Measurements from ENCODE around the gene NAP1L1.

NAP1L1 gene

DNA sequence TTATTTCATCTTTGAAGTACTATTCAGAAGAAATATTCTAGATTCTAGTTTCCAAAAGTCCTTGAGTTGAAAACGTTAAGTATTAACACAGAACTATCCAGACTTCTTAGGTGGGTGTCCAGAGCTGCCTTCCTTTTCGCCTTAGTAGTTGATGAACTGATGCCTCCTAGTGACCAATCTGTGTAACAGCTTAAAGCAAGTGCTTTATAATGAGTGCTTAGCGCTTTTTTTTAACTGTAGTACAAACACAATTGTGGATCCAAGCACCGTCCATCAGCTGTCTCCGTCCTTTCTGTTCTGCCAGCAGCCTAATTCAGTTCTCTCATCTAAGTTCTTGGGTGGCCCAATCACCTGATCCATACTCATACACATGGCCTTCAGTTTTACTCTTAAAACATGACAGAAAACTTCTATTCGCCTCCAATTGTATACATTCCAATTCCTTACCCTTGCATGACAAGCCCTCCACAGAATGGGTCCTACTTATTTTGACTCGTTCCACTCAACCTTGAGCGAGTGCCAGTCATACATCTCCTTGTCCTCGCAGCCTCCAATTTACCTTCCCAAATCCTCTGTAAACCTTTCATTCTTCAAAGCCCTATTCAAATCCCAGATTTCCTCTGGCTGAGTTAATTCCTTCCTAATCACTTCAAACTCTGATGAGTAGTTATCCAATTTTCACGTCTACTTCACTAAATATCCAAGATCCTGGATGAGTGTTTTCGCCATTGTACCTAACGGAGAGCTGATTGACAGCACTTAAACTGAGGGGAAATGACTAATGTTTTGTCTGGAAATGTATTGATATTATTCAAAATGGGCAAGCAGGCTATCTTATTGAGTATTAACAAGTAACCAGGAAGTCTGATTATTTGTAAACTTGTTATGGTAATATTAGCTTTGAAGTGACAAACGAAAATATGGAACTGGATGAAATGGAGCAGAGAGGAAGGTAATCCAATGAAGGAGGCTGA, 47.1 kb downstream of the NAP1L1 start:
- peak; percentile 79 for DNase-seq

DNA sequence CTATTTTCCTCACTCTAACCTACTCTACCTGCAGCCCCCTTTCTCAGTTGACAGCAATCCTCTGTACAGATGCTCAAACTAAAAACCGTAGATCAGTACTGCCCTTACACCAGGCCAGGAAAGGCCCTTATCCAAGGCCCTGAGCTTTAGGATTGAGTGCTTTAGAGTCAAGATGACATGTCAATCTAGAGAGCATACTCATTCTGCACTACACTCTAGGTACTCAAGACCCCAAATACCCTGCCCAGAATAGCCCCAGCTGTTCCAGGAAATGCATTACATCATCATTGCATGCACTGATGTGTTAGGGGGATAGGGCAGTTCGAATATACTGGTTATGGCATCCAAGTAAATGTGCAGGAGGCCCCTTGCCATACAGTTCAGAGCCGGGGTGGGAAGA, 49.4 kb downstream of the NAP1L1 start:
- DNase-seq = no peak

DNA sequence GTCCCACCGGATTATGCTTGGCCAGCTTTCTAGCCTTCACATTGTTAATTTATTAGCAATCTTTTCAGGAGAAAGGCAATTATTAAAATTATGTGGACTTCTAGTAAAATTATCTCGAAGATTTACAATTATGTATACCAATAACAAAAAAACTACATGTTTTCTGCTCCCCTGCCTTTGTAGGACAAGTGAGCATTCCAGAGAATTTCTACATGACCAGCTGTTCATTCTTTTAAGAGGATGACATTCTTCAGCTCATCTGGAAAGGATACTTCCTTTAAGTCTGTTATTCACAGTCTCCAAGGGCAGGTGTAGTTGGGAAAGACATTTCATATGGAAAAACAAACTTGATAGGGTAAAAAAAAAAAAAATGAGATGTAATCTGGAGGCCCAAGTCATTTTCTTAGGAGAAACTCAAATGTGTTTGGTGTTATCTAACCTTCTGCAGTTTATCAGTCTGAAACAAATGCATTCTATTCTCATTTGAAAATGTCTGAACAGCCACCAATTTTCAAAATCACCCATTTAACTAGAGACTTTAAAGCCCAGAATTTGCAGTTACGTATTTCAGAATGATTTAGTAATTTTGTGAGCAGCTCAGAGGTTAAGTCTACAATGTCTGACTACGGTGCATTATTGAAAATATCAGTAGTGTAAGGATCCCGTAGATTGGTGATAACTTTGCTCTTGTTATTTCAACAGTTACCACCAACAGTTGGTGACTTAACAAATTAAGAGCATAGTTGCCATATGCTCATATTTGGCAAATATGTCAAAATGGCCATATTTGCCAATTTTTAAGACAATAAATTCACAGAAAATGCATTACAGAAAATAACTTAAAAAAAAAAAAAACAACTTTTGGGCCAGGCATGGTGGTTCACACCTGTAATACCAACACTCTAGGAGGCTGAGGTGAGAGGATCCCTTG, 51.1 kb downstream of the NAP1L1 start:
- no peak for DNase-seq

DNA sequence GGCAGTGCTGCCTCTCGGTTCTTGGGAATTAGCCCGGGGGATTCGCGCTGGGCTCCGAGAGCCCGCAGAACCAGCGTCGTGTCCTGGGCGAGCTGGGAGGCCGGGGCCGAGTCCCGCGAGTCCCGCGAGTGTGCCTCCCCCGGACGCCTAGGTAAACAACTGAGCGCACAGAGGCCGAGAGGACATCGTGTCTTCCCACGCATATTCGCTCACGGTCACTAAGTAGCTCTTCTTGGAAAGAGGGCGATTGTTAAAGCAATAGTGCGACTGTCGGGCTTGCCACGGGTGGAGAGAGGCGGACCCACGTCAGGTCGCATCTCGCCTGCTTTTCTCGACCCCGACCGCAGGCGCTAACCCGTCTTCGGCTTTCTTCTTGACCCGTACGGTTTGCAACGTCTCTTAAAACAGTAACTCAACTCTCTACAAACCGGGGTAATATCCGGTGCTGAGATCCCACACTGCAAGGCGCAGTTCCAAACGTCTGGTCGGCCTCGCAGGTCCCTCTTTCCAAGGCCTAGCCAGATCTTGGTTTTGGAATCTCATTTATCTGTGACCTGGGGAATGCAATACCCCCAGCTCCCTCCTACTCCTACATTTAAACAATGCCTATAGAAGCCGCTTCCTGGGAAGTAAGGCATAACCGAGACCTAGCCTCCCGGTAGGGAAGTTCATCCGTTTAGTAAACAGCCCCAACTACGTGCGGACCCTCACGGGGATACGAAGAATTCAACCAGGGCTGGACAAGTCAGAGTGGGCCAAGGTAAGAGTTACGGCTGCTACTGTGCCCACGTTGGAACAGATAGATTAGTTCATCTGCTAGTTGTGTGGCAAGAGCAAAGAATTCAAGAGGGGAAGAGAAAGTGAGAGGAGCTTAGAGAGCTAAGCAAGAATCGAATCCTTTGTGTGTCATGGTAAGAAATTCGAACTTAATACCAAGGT, 52.2 kb downstream of the NAP1L1 start:
- peak; percentile 81 for DNase-seq

DNA sequence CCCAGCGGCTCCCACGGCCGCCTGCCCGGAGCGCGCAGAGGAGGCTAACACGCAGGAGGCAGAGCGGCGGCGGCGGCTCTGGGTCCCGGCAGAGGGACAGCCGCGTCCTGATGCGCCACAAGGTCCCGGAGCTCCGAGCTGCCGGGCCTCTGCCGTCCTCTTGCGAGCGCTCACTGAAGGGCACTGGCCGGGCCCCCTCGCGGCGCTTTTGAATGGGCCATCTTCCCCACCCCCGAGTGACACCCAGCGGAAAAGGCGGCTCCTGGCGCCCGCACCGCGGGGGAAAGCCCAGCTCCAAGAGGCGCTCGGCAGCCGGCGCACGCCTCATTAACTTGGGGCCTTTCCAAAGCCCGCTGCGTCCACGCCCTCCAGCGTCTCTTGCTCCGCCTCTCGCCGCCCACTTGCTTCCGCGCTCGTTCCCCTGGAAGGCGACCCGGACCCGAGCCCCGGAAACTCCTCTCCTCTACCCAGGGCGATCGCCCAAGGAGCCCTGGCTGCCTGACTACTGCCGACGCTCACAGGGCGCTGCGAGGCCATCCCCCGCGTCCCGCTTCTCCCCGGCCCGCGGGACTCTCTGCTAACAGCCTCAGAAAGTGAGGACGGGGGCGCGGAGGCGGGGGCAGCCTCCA, 53.0 kb downstream of the NAP1L1 start, which contains the start of gene PHLDA1:
Gene PHLDA1, minus strand, starts transcription at position 363 of the 629 bp plus-strand sequence.
- peak; percentile 99 for DNase-seq

DNA sequence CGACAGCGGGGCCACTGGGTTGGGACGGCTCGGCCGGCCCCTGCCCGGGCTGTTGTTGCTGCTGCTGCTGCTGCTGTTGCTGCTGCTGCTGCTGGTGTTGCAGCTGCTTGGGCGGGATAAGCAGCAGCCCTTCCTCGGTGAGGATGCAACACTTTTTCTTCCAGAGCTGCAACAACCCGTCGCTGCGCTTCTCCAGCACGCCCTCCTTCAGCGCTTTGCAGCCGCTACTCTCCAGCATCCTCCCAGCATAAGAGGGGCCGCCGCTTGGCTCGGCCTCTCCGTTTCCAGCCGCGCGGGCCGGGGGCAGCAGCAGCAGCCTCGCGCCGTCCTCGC, 53.4 kb downstream of the NAP1L1 start:
- no peak for DNase-seq

DNA sequence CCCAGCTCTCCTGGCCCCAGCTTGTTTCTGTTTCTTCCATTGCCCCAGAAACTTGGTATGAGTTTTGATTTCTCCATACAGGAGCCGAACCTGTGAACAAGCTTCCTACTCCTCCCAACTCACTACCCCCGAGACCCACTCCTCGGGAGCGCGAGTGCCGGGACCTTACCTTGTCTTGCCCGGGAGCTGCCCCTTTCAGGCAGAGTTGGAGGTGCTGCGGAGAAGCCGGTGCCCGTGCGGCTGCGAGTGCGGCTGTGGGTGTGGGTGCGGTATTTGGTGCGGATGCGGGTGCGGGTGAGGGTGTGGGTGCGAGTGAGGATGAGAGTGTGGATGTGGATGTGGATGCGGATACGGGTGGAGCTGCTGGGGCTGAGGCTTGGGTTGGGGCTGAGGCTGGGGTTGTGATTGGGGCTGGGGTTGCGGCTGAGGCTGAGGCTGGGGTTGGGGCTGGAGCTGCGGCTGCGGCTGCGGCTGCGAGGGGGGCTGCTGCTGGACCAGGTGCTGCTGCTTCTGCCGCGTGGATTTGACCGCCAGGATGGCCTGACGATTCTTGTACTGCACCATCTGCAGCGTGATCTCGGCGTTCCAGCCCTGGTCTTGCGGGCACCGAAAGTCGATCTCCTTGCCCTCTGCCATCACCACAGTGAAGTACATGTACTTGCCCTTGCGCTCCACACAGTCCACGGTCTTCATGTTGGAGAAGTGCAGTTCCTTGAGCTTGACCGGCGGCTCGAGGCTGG, 54.0 kb downstream of the NAP1L1 start:
- peak; percentile 61 for DNase-seq

DNA sequence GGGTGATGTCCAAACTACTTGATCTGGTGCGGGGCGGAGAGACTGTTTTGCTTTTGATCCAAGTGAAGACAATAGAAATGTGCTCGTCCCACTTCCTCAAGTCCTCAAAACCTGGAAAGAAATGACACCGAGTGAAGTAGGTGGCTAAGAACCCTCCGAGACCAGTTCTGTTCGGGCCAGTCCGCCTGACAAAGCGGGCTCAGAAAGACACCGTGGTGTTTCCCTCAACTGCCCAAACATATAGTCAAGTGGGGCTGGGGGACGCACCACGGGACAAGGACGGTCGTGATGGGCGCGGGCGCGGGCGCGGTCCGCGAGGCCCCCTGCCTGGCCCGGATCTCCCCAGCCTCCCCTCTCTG, 54.5 kb downstream of the NAP1L1 start:
- peak; percentile 47 for DNase-seq

DNA sequence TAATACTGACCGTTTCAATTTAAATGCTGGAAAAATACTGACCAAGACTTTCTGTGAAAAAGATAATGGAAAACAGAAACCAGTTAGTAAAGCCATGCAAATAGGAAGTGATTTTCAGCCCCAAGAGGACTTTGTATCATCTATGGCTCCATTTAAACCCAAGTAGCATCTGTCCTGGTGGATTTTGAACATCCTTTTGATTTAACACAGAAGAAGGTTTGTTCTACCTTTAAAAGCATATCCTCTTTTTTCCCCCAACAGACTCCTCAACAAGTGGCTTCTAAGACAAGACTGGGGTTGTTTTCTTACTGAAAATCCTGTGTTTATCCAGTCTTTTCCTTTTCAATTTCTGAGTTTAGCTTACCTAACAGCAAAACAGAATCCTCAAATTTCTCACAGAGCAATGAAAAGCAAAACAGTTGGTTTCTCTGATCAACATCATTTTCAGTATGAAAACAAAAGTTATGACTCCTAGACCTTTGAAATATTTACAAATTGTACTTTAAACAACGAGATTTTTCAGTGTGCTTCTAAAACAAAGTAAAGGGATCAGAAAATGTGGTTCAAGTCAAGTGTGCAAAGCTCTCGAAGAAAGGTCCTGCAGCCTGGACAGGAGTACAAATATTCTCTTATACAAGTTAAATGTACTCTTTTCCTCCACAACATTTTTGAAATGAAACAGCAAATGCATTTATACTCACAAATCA, 55.8 kb downstream of the NAP1L1 start:
- peak; percentile 35 for DNase-seq

DNA sequence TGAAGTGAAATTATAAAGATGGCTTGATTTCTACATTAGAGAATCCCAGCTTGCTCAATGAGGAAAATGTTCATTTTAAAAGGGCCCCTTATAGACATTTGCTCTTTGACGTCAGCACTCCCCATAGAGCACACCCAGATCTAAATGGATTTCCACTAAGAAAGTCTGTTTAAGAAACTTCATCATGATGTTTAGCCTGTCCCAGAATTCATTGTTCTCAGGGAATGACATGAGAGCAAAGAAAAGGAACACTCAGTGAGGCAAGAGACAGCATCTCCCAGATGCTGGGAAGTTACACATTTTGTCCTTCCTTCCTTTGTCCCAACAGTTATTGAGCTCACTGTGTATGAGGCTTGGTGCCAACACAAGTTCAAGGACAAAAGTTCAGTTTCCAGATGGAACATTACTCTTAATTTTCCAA, 57.8 kb downstream of the NAP1L1 start:
- DNase-seq = no peak

DNA sequence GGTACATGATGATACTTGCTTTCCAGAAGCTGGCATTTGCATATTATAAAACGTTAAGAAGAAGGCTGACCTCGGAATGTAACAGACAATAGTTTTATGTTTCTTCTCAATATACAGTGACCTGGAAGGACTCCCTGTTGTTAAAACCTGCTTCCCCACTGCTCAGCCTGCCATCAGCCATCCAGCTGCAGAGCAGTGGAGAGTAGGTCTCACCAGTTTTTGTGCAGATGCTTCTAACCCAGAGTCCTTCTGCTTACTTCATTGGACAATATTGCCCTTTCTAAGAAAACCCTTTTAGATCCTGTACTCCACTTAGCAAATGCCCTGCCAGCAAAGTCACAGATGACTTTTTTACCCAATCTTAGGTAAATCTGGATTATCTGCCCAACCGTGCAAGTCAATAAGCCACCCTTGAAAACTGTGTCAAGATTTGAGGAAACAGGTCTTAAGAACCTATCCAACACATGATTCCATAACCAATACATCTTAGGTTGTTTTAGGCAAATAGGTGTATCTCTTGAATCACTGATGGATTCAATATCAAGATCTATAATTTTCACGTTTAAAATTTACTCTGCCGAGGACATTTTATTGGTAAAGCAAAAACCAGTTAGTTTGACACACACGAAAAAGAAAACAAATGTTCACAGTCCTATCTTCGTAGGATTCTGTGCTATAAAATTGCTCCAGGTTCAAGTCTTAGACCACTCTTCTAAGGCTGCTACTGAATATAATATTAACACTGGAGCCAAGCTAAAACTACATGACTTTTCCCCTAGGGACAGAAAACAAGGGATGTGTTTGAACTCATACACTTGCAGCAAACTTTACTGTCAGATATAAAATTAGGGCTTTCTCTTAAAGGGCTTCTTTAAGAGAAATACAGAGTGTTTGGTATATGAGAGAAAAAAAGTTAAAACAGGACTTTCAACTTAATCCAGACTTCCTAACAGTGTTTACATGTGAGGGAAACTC, 58.6 kb downstream of the NAP1L1 start:
- DNase-seq = no peak

DNA sequence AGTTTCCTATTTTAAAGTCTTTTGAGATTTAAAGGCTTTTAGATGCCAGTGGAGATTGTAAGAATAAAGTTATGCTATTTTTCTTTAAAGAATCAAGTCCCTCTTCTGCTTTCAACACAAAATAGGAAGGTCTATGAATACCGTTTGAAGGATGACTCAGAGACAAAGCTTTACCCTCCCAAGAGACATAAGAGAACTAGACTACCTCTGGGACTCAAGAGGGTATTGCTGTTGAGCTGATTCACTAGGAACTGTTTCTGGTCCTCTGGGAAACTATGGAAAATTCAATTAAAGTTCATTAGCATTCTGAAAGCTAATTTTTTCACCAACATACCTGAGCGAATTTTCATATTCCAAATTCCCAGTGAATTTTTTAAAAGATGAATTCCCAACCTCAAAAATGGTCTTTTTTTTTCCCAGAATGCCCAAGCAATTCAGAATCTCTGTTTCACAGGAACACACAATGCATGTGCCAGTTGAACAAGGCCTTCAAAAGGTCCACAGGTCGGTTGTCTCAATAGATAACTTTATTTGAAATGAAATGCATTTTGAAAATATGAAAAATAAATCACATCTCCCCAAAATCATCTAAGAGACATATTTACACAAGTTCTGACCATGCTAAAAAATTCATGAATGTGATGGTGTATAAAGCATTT, 59.4 kb downstream of the NAP1L1 start:
- DNase-seq = peak; percentile 63

DNA sequence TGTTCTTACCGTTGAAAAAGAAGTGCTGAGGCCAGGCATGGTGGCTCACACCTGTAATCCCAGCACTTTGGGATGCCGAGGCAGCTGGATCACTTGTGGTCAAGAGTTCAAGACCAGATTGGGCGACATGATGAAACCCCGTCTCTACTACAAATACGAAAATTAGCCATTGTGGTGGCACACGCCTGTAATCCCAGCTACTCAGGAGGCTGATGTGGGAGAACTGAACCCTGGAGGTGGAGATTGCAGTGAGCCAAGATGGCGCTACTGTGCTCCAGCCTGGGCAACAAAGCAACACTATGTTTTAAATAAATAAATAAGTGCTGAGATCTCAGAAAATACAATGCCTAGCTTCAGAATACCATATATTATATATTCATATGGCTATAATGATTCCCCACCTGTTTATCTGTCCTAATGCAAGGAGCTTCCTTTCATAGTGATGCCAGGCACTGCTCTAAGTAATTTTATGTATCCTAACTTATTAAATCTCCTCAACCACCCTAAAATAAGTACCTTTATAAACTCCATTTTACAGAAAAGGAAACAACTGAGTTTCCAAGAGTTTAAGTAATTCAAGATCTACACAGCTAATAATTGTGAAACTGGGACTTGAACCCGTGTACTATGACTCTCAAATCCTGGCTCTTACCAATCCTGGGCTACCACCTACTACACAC, 60.2 kb downstream of the NAP1L1 start:
- DNase-seq = no peak

DNA sequence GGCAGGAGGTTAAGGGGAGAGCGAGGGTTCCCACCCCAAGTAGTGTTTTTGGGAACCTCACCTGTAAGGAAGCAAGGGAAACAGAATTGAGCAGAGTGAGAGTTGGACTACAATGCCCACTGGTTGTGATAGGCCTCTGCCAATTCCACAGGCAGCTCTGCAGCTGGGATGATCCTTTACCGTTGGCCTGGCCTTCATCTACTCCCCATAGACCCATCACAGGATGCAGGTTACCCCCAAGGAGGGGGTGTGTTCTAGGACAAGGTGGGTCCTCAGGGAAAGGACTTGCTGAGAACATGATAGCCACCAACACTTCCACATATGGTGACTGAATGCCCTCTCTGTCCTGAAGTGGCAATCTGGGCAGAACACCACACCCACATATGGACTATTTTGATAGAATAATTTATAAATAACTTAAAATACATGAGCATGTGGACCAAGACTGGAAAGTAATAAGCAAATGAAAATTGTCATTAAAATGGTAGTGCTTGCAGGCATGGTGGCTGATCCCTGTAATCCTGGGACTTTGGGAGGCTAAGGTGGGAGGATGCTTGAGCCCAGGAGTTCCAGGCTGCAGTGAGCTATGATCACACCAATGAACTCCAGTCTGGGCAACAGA, 61.3 kb downstream of the NAP1L1 start:
- no peak for DNase-seq

DNA sequence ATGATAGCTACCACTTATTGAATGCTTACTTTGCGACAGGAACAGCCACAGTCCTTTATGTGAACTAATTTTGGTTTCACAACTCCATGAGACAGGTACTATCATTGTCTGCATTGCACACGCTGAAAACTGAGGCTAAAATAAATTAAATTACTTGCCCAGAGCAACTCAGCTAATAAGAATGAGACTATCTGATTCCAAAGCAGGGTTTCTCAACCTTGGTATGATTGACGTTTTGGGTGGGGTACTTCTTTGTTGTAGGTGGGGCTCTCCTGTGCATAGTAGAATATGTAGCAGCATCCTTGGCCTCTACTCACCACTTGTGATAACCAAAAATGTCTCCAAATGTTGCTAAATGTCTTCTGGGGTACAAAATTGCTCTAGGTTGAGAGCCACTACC, 62.0 kb downstream of the NAP1L1 start:
- no peak for DNase-seq

DNA sequence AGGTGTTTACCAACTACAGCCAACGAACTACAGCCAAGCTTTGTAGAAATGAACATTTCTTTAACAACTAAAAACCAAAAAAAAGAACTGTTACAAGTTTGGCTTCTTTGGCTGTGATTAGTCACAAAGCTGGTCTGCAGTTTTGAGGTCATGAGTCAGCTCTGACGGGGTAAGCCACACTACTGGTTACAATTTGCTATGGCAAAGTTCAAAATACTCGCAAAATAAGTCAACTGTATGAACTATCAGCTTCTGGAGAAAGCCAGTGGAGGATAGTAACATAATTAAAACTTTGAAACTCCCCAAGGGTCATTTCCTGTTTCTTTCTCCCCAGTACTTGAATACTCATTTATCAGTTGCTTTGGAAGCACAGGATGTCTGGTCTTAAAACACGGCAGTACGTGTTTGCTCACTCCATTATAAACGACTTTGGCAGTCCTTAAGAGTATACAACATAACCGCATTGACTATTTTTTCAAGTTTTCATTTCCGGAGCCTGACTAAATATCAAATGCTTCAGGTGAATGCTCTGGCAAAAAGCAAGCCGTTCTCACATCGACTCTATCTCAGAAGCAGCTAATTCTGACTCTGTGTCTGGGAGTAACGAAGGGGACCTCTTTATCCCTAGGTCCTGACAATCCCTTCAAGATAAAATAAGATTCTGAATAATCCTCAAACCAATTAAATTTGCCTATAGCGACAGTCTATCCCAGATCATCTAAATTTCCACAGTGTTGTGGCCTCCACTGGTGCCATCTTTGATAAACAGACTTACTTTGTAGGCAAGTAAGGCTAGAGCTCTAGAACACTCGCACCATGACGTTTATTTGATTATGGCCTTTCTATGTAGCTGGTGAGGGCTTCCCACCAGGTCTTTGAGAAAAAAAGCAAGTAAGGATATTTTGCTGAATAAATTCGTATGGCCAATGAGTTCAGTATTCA, 63.5 kb downstream of the NAP1L1 start:
- peak; percentile 86 for DNase-seq

DNA sequence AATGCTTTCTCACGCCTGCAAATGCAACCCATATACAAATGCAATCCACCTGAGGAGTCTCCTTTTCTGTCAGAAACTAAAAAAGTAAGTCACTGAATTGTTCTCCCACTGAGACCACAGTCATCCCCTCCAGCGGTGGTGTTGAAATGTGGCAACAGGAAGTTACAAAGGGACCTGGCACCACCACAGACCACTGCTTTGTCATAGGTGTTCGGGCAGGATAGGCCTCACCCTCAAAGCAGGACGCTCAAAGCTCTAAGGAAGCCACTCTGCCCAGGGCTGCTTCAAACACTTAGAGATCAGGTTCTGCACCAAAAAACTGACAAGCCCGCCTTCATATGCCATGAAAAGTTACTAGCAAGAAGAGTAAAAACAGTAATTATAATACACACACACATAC, 64.2 kb downstream of the NAP1L1 start:
- peak; percentile 59 for DNase-seq

Data from suppressor macrophage treated with lipopolysaccharide for 4 hours (primary cell).